Stimulated activated CD4-positive, alpha-beta T cell treated with anti-CD3 and anti-CD28 coated beads, Interleukin-12 subunit alpha, Interleukin-12 subunit beta, amount 100 ng/mL, for 48 hours (primary cell): ENCODE data around the gene NLGN2.

Experiments used
- DNase-seq, 3 donors: peaks; one replicate each; pipeline ENCODE4 v3.0.0-alpha.2; 2020; ENCODE audit warnings: low read depth in 2 of 3, low spot score in 1 of 3

NLGN2 gene

GRCh38 chr17:7411427-7411750 is 3.7 kb downstream of the NLGN2 start:
- DNase-seq, result no peak

- no peak for DNase-seq
Observed at GRCh38 chr17:7413346-7413985, 5.8 kb downstream of the NLGN2 start.

GRCh38 chr17:7414837-7415236 is 7.2 kb downstream of the NLGN2 start:
- no peak for DNase-seq

GRCh38 chr17:7415784-7416183 is 8.1 kb downstream of the NLGN2 start:
- no peak for DNase-seq

- DNase-seq, result no peak
Observed at GRCh38 chr17:7416323-7416722, 8.7 kb downstream of the NLGN2 start.

GRCh38 chr17:7417056-7417655 is 9.5 kb downstream of the NLGN2 start:
- DNase-seq, result no peak

- no peak for DNase-seq
Observed at GRCh38 chr17:7418472-7419152, 11.0 kb downstream of the NLGN2 start.

GRCh38 chr17:7419819-7420610 is 12.4 kb downstream of the NLGN2 start, which contains the start of gene SPEM1:
Gene SPEM1 (plus strand): TSS chr17:7420324. CDS start chr17:7420385, 61 bp downstream.
- DNase-seq, result no peak

GRCh38 chr17:7421186-7421585 is 13.5 kb downstream of the NLGN2 start:
- no peak for DNase-seq

GRCh38 chr17:7423679-7424078 is 16.0 kb downstream of the NLGN2 start:
- DNase-seq, result no peak

- no peak for DNase-seq
Observed at GRCh38 chr17:7425316-7425715, 17.7 kb downstream of the NLGN2 start, which contains the start of gene SPEM2. Gene SPEM2 (plus strand): TSS chr17:7425616. CDS start chr17:7425689, 73 bp downstream.

- DNase-seq, result no peak
Observed at GRCh38 chr17:7425756-7426155, 18.1 kb downstream of the NLGN2 start.

GRCh38 chr17:7426203-7426863 is 18.7 kb downstream of the NLGN2 start:
- DNase-seq, result no peak

GRCh38 chr17:7426896-7427489 is 19.3 kb downstream of the NLGN2 start:
- DNase-seq, result no peak

- no peak for DNase-seq
Observed at GRCh38 chr17:7427549-7427948, 19.9 kb downstream of the NLGN2 start.

- DNase-seq, result no peak
Observed at GRCh38 chr17:7428557-7428956, 20.9 kb downstream of the NLGN2 start, which contains the start of gene SPEM3. Gene SPEM3 (plus strand): TSS chr17:7428857. CDS start chr17:7428903, 46 bp downstream.

- no peak for DNase-seq
Observed at GRCh38 chr17:7429722-7430121, 22.1 kb downstream of the NLGN2 start.

- DNase-seq, result no peak
Observed at GRCh38 chr17:7431231-7431630, 23.6 kb downstream of the NLGN2 start.

GRCh38 chr17:7432296-7432695 is 24.7 kb downstream of the NLGN2 start:
- DNase-seq, result no peak

GRCh38 chr17:7435676-7436555 is 28.3 kb downstream of the NLGN2 start:
- peak in 2 of 3 donors; percentile 29 to 37 for DNase-seq
